Nephron progenitor cell (in vitro differentiated cells): ENCODE data around the gene KCNJ14.
A peak's percentile ranks its signal among the peaks of the same experiment; 100 is the strongest.

ENCODE experiments used
- DNase-seq: peaks from one replicate; pipeline ENCODE4 v3.0.0; 2021
- H3K27ac Mint-ChIP-seq: 2 replicates; pipeline ENCODE4 v1.8.0; 2021; ENCODE audit warnings: mild to moderate bottlenecking, moderate library complexity, mixed read lengths
- H3K27me3 Mint-ChIP-seq: 2 replicates; pipeline ENCODE4 v1.8.0; 2021; ENCODE audit warnings: mild to moderate bottlenecking, low read depth, mixed read lengths; ENCODE audit not compliant: poor library complexity
- H3K36me3 Mint-ChIP-seq: 2 replicates; pipeline ENCODE4 v1.8.0; 2021; ENCODE audit warnings: low read depth, mixed read lengths
- H3K4me1 Mint-ChIP-seq: 2 replicates; pipeline ENCODE4 v1.8.0; 2021; ENCODE audit warnings: mixed read lengths
- H3K4me3 Mint-ChIP-seq: 2 replicates; pipeline ENCODE4 v1.8.0; 2021; ENCODE audit warnings: mild to moderate bottlenecking, moderate library complexity, mixed read lengths
- H3K9me3 Mint-ChIP-seq: 2 replicates; pipeline ENCODE4 v1.8.0; 2021; ENCODE audit warnings: mild to moderate bottlenecking, moderate library complexity, mixed read lengths
- CTCF ChIP-seq: fragments of 200-600 bp; sonication (generic); IDR thresholded peaks from 2 replicates; pipeline ENCODE4 v1.5.0; 2021; ENCODE audit warnings: antibody characterized with exemption

KCNJ14 gene

GRCh38 chr19:48455171-48455907, at the start of gene KCNJ14:
KCNJ14 (plus strand) TSS chr19:48455574; CDS start chr19:48461725, 6,151 bp downstream.
- H3K27ac Mint-ChIP-seq = peak within 1 kb of the TSS; percentile 95
- no peak for DNase-seq
- no peak for TF ChIP-seq CTCF
- no peaks in the 10 kb centered on the region for H3K9me3 Mint-ChIP-seq
- peaks cover 44% of the 10 kb centered on the region for H3K36me3 Mint-ChIP-seq
- peaks cover 15% of the 10 kb centered on the region for H3K4me1 Mint-ChIP-seq
- H3K4me3 Mint-ChIP-seq = no peak within 1 kb of the TSS
- no peaks in the 10 kb centered on the region for H3K27me3 Mint-ChIP-seq

GRCh38 chr19:48405850-48406249, 49.5 kb upstream of the KCNJ14 start:
- Mint-ChIP-seq H3K27ac (peak overlapping the region; percentile 53), H3K36me3 (peaks cover 5% of the 10 kb centered on the region), H3K27me3 (peaks cover 4% of the 10 kb centered on the region), H3K4me3 (no peak overlapping the region), H3K4me1 (peaks cover 25% of the 10 kb centered on the region), H3K9me3 (peaks cover 4% of the 10 kb centered on the region)
- no peak for TF ChIP-seq CTCF
- DNase-seq = no peak

- H3K36me3 Mint-ChIP-seq = peaks cover 4% of the 10 kb centered on the region
- H3K4me3 Mint-ChIP-seq = peak overlapping the region; percentile 23
- H3K9me3 Mint-ChIP-seq = no peaks in the 10 kb centered on the region
- H3K27ac Mint-ChIP-seq = peak overlapping the region; percentile 87
- H3K4me1 Mint-ChIP-seq = peaks cover 31% of the 10 kb centered on the region
- H3K27me3 Mint-ChIP-seq = peaks cover 6% of the 10 kb centered on the region
- no peak for TF ChIP-seq CTCF
- no peak for DNase-seq
These were observed 41.3 kb upstream of the KCNJ14 start for GRCh38 chr19:48413879-48414587.

- H3K4me1 Mint-ChIP-seq = peaks cover 35% of the 10 kb centered on the region
- no peak overlapping the region for H3K27ac Mint-ChIP-seq
- H3K4me3 Mint-ChIP-seq = no peak overlapping the region
- DNase-seq = peak; percentile 65
- H3K27me3 Mint-ChIP-seq = peaks cover 6% of the 10 kb centered on the region
- H3K36me3 Mint-ChIP-seq = peaks cover 4% of the 10 kb centered on the region
- no peak for TF ChIP-seq CTCF
- no peaks in the 10 kb centered on the region for H3K9me3 Mint-ChIP-seq
These were observed 40.0 kb upstream of the KCNJ14 start for GRCh38 chr19:48415395-48415794.

- H3K36me3 Mint-ChIP-seq = peaks cover 4% of the 10 kb centered on the region
- no peak overlapping the region for H3K4me3 Mint-ChIP-seq
- H3K4me1 Mint-ChIP-seq = peaks cover 35% of the 10 kb centered on the region
- H3K9me3 Mint-ChIP-seq = no peaks in the 10 kb centered on the region
- DNase-seq = no peak
- peaks cover 6% of the 10 kb centered on the region for H3K27me3 Mint-ChIP-seq
- H3K27ac Mint-ChIP-seq = no peak overlapping the region
- TF ChIP-seq CTCF = no peak
These were observed 39.6 kb upstream of the KCNJ14 start for GRCh38 chr19:48415806-48416221.
